Measurements from ENCODE around the gene ZNF622. TPM values are rescaled to one million over a fixed set of nuclear protein-coding genes. Genes with fewer than 3 reads are reported as not detected.

ZNF622 gene
- polyA plus RNA-seq, 4 donors = 23.0 to 41.5 (median 34.1) TPM

DNA sequence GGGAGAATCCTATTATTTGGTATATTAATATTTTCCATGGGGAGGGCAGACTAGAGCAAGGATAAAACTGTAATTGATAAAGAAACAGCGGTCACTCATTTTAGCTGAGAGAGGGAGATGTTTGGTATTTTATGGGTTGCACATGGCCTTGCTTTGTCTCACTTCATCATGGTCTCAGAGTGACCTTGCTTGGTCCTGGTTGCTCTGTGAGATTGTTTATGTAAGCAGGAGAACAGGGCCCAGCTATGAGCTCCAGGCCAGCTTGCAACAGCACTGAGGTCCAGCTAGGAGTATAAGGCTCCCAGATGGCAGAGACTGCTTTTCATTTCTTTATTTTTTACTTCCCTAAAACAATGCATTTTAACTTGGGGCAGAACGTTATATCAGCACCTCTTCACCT lies 50.7 kb downstream of the ZNF622 start:
- Histone ChIP-seq H3K4me3 (ENCODE audit: low read depth in 1 of 3, low read length in 3 of 3) (no peak overlapping the region), H3K27me3 (ENCODE audit: control insufficient read depth in 3 of 3, insufficient read depth in 3 of 3, low read length in 3 of 3) (no peaks in the 10 kb centered on the region), H3K9me3 (ENCODE audit: control insufficient read depth in 2 of 2, insufficient read depth in 1 of 2, low read depth in 1 of 2, low read length in 1 of 2) (no peaks in the 10 kb centered on the region), H3K4me1 (ENCODE audit: control insufficient read depth in 3 of 3, insufficient read depth in 2 of 3, low read depth in 1 of 3, low read length in 2 of 3) (peaks cover 0 to 3% (median 2%) of the 10 kb centered on the region in 3 donors), H3K27ac (ENCODE audit: low read depth in 1 of 3, low read length in 2 of 3) (no peak overlapping the region), H3K36me3 (ENCODE audit: control insufficient read depth in 3 of 3, insufficient read depth in 2 of 3, low read depth in 1 of 3, low read length in 3 of 3) (no peaks in the 10 kb centered on the region)
- DNase-seq = no peak
- no peak for FAIRE-seq
- WGBS, 3 donors = 76 to 98% (median 82%) methylated on average over 2 of the region's 2 CpGs

DNA sequence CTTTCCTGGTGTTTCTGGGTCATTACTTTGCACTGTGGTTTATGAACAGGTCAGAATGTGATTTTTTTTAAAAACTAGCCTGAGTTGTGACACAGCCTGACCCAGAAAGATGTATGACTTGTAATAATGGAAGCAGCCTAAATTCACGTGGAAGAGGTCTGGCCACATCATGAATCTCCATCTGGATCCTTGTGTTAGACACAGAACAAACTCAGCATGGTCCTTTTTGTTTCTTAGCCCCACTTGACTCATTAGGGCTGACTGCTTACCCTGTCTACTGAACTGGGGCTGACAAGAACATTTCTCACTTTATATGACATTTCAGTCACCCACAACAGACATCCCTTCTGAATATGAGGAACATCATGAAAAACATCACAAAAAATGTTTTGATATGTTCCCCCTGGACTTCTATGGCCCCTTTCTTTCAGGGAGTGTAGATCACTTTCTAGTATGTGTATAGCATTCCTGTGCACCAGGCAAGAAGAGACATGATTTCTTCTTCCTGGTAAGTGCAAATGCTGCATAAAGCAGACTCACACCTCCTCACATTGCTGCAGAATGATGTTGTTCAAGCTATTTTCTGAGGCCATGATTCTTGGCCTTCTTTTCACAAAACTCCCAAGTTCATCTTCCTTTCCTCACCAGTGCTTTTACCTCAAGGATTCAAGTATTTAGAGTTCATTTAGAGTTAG lies 52.3 kb downstream of the ZNF622 start:
- WGBS, 3 donors = 55 to 81% (median 64%) methylated on average over 1 of the region's 1 CpG
- no peak overlapping the region for H3K4me3 ChIP-seq (ENCODE audit: low read depth in 1 of 3, low read length in 3 of 3)
- no peak for DNase-seq
- H3K27me3 ChIP-seq (ENCODE audit: control insufficient read depth in 3 of 3, insufficient read depth in 3 of 3, low read length in 3 of 3) = no peaks in the 10 kb centered on the region
- H3K9me3 ChIP-seq (ENCODE audit: control insufficient read depth in 2 of 2, insufficient read depth in 1 of 2, low read depth in 1 of 2, low read length in 1 of 2) = no peaks in the 10 kb centered on the region
- FAIRE-seq = no peak
- H3K4me1 ChIP-seq (ENCODE audit: control insufficient read depth in 3 of 3, insufficient read depth in 2 of 3, low read depth in 1 of 3, low read length in 2 of 3) = peaks cover 0 to 3% (median 0%) of the 10 kb centered on the region in 3 donors
- no peak overlapping the region for H3K27ac ChIP-seq (ENCODE audit: low read depth in 1 of 3, low read length in 2 of 3)
- H3K36me3 ChIP-seq (ENCODE audit: control insufficient read depth in 3 of 3, insufficient read depth in 2 of 3, low read depth in 1 of 3, low read length in 3 of 3) = no peaks in the 10 kb centered on the region

DNA sequence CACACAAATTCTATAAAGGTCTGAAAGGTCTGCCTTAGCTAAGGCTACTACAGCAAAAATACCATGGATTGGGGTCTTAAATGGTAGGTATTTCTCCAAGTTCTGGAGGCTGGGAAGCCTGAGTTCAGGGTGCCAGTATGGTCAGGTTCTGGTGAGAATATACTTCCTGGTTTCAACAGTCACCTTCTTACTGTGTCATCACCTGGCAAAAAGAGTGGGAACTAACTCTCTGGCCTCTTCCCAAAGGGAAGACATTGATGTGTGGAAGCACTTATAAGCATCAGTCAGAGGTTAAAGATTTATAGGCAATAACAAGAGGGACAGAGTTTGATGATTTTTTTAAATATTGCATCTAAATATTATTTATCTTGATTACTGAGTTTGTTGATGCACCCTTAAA lies 53.0 kb downstream of the ZNF622 start:
- Histone ChIP-seq H3K27ac (ENCODE audit: low read depth in 1 of 3, low read length in 2 of 3) (no peak overlapping the region), H3K4me1 (ENCODE audit: control insufficient read depth in 3 of 3, insufficient read depth in 2 of 3, low read depth in 1 of 3, low read length in 2 of 3) (peaks cover 0 to 3% (median 0%) of the 10 kb centered on the region in 3 donors), H3K36me3 (ENCODE audit: control insufficient read depth in 3 of 3, insufficient read depth in 2 of 3, low read depth in 1 of 3, low read length in 3 of 3) (no peaks in the 10 kb centered on the region), H3K9me3 (ENCODE audit: control insufficient read depth in 2 of 2, insufficient read depth in 1 of 2, low read depth in 1 of 2, low read length in 1 of 2) (no peaks in the 10 kb centered on the region), H3K4me3 (ENCODE audit: low read depth in 1 of 3, low read length in 3 of 3) (no peak overlapping the region), H3K27me3 (ENCODE audit: control insufficient read depth in 3 of 3, insufficient read depth in 3 of 3, low read length in 3 of 3) (no peaks in the 10 kb centered on the region)
- FAIRE-seq (no peak), DNase-seq (no peak)

DNA sequence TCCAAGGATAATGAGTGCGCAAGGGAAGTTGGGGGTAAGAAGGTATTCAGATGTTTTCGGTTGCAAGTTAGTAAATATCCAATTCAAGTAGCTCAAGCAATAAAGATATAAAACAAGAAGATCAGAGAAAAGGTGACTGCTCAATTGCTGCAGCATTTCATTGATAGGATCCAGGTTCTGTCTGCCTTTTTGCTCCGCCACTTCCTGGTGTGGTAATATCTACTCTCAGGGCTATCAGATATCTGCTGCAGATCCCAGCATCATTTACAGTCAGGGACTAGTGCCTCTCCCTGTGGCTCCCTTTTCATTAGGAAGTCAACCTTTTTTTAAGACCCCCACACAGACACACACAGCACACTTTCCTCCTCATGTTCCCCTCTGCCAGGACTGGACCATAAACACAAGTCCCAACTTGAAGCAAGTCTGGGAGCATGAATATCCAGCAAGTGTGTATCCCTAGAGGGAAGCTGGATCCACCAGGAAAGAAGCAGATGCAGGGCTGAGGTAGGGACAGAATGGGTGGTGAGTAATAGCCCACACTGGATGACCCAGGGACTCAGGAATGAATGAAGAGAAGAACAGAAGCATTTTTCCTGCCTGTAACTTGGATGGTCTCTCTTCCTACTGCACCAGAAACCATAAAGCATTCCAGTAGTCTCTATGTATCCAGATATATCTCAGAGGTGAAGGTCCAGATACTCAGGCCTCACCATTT lies 53.7 kb downstream of the ZNF622 start:
- Histone ChIP-seq H3K27ac (ENCODE audit: low read depth in 1 of 3, low read length in 2 of 3) (no peak overlapping the region), H3K27me3 (ENCODE audit: control insufficient read depth in 3 of 3, insufficient read depth in 3 of 3, low read length in 3 of 3) (no peaks in the 10 kb centered on the region), H3K4me3 (ENCODE audit: low read depth in 1 of 3, low read length in 3 of 3) (no peak overlapping the region), H3K36me3 (ENCODE audit: control insufficient read depth in 3 of 3, insufficient read depth in 2 of 3, low read depth in 1 of 3, low read length in 3 of 3) (no peaks in the 10 kb centered on the region), H3K4me1 (ENCODE audit: control insufficient read depth in 3 of 3, insufficient read depth in 2 of 3, low read depth in 1 of 3, low read length in 2 of 3) (peaks cover 0 to 3% (median 0%) of the 10 kb centered on the region in 3 donors), H3K9me3 (ENCODE audit: control insufficient read depth in 2 of 2, insufficient read depth in 1 of 2, low read depth in 1 of 2, low read length in 1 of 2) (no peaks in the 10 kb centered on the region)
- WGBS, 3 donors = 17 to 50% (median 43%) methylated on average over 3 of the region's 3 CpGs
- DNase-seq (peak; percentile 8 to 18), FAIRE-seq (no peak)

DNA sequence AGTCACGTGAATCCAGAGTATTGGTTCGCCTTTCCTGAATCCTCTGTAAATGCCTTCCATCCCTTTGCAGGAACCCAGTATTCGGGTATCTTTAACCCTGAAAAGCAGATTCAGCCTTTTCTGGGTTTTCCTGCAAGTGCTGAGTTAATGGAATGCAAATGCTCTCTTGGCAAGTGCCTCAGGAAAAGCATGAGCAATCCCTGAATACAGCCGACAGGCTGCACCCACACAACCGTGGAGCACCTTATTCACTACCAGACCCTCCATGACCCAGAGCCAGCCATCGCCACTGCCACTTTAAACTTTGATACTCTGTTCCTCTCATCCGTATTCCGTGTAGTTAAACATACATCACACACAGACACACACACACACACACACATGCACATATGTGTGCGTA lies 54.4 kb downstream of the ZNF622 start:
- DNase-seq (no peak), FAIRE-seq (no peak)
- H3K36me3 ChIP-seq (ENCODE audit: control insufficient read depth in 3 of 3, insufficient read depth in 2 of 3, low read depth in 1 of 3, low read length in 3 of 3) = no peaks in the 10 kb centered on the region
- no peak overlapping the region for H3K4me3 ChIP-seq (ENCODE audit: low read depth in 1 of 3, low read length in 3 of 3)
- H3K4me1 ChIP-seq (ENCODE audit: control insufficient read depth in 3 of 3, insufficient read depth in 2 of 3, low read depth in 1 of 3, low read length in 2 of 3) = peaks cover 0 to 3% (median 0%) of the 10 kb centered on the region in 3 donors
- no peak overlapping the region for H3K27ac ChIP-seq (ENCODE audit: low read depth in 1 of 3, low read length in 2 of 3)
- WGBS, 3 donors = 53 to 73% (median 56%) methylated on average over 9 of the region's 9 CpGs
- H3K27me3 ChIP-seq (ENCODE audit: control insufficient read depth in 3 of 3, insufficient read depth in 3 of 3, low read length in 3 of 3) = no peaks in the 10 kb centered on the region
- no peaks in the 10 kb centered on the region for H3K9me3 ChIP-seq (ENCODE audit: control insufficient read depth in 2 of 2, insufficient read depth in 1 of 2, low read depth in 1 of 2, low read length in 1 of 2)

DNA sequence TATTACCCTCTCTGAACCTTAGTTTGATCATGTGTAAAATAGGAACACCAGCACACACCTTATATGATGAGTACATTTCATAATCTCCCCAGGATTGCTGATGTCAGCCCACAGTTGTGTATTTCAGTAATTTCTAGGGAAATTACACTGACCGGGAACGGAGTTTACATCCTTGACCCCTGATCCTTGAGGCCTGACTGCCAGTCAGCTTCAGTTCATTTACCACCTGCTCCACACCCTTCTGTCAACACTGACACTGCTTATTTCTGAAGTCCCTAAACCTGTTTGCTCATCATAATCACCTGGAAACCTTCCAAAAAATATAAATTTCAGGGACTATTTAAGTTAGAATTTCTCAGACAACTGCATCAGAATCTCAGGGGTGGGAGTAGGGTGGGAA lies 55.3 kb downstream of the ZNF622 start:
- peak; percentile 30 to 36 for DNase-seq
- 17 to 48% (median 20%) methylated on average over 2 of the region's 2 CpGs for WGBS, 3 donors
- H3K4me1 ChIP-seq (ENCODE audit: control insufficient read depth in 3 of 3, insufficient read depth in 2 of 3, low read depth in 1 of 3, low read length in 2 of 3) = peaks cover 0 to 3% (median 0%) of the 10 kb centered on the region in 3 donors
- H3K27ac ChIP-seq (ENCODE audit: low read depth in 1 of 3, low read length in 2 of 3) = no peak overlapping the region
- H3K36me3 ChIP-seq (ENCODE audit: control insufficient read depth in 3 of 3, insufficient read depth in 2 of 3, low read depth in 1 of 3, low read length in 3 of 3) = no peaks in the 10 kb centered on the region
- FAIRE-seq = no peak
- H3K9me3 ChIP-seq (ENCODE audit: control insufficient read depth in 2 of 2, insufficient read depth in 1 of 2, low read depth in 1 of 2, low read length in 1 of 2) = no peaks in the 10 kb centered on the region
- no peak overlapping the region for H3K4me3 ChIP-seq (ENCODE audit: low read depth in 1 of 3, low read length in 3 of 3)
- no peaks in the 10 kb centered on the region for H3K27me3 ChIP-seq (ENCODE audit: control insufficient read depth in 3 of 3, insufficient read depth in 3 of 3, low read length in 3 of 3)

DNA sequence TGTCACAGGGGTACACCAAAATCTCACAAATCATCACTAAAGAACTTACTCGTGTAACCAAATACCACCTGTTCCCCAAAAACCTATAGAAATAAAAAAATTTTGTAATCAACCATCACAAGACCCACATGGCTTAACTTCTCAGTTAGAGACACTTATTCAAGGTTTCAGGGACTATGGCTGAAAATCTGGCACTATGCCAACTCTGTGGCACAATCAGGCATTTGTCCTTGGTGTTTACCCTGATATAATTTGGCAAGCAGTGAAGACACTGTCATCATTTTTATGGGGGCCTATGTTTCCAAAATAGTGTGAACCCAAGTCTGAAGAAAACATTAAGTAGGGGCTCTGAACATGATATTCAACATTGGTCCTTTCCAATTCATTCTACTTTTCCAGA lies 59.0 kb downstream of the ZNF622 start:
- Histone ChIP-seq H3K4me1 (ENCODE audit: control insufficient read depth in 3 of 3, insufficient read depth in 2 of 3, low read depth in 1 of 3, low read length in 2 of 3) (no peaks in the 10 kb centered on the region), H3K27ac (ENCODE audit: low read depth in 1 of 3, low read length in 2 of 3) (no peak overlapping the region)

DNA sequence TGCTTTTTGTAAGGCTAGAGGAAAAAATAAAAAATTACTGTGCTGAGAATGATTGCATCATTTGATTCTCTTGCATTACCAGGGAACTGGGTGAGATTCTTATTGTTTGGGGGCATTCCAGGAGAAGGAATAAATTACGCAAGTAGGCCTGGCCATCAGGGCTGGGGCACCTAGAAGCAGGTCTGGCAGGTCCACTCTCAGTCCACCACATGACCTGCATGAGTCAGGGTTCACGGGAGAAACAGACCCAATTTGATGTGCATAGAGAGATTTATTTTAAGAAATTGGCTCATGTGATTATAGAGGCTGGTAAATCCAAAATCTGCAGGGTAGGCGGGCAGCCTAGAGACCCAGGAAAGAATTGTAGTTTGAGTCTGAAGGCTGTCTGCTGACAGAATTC lies 59.6 kb downstream of the ZNF622 start:
- DNase-seq = no peak
- Histone ChIP-seq H3K36me3 (ENCODE audit: control insufficient read depth in 3 of 3, insufficient read depth in 2 of 3, low read depth in 1 of 3, low read length in 3 of 3) (no peaks in the 10 kb centered on the region), H3K4me3 (ENCODE audit: low read depth in 1 of 3, low read length in 3 of 3) (no peak overlapping the region), H3K4me1 (ENCODE audit: control insufficient read depth in 3 of 3, insufficient read depth in 2 of 3, low read depth in 1 of 3, low read length in 2 of 3) (no peaks in the 10 kb centered on the region), H3K27ac (ENCODE audit: low read depth in 1 of 3, low read length in 2 of 3) (no peak overlapping the region), H3K27me3 (ENCODE audit: control insufficient read depth in 3 of 3, insufficient read depth in 3 of 3, low read length in 3 of 3) (no peaks in the 10 kb centered on the region), H3K9me3 (ENCODE audit: control insufficient read depth in 2 of 2, insufficient read depth in 1 of 2, low read depth in 1 of 2, low read length in 1 of 2) (no peaks in the 10 kb centered on the region)
- FAIRE-seq = no peak
- WGBS, 3 donors = 69 to 82% (median 71%) methylated on average over 3 of the region's 3 CpGs

More for the DNA sequence above, 59.0 kb downstream of the ZNF622 start:
- Histone ChIP-seq H3K36me3 (ENCODE audit: control insufficient read depth in 3 of 3, insufficient read depth in 2 of 3, low read depth in 1 of 3, low read length in 3 of 3) (no peaks in the 10 kb centered on the region), H3K4me3 (ENCODE audit: low read depth in 1 of 3, low read length in 3 of 3) (no peak overlapping the region), H3K27me3 (ENCODE audit: control insufficient read depth in 3 of 3, insufficient read depth in 3 of 3, low read length in 3 of 3) (no peaks in the 10 kb centered on the region), H3K9me3 (ENCODE audit: control insufficient read depth in 2 of 2, insufficient read depth in 1 of 2, low read depth in 1 of 2, low read length in 1 of 2) (no peaks in the 10 kb centered on the region)
- DNase-seq = no peak
- FAIRE-seq = no peak
- 77 to 85% (median 83%) methylated on average over 1 of the region's 1 CpG for WGBS, 3 donors

All from small intestine (tissue), 7 donors.